GM06990 (cell line): ENCODE results near the gene BOLA3.
A peak's percentile ranks its signal among the peaks of the same experiment; 100 is the strongest.
"Not testable (repeated sequence)": the region's sequence is repeated elsewhere in the genome, so short reads cannot be mapped to it uniquely, and the experiment has no call there.

ENCODE experiments used
- DNase-seq: peaks from one replicate; pipeline ENCODE4 v3.0.0-alpha.2; 2011; ENCODE audit not compliant: insufficient read length; ENCODE audit errors: extremely low read depth
- H3K27me3 ChIP-seq: replicated peaks from 2 replicates; pipeline ENCODE4 v1.6.0; 2011; ENCODE audit warnings: low read length; ENCODE audit not compliant: control insufficient read depth, insufficient read depth
- H3K36me3 ChIP-seq: 2 replicates; pipeline ENCODE4 v1.5.1; 2011; ENCODE audit warnings: low read length; ENCODE audit not compliant: control insufficient read depth, insufficient read depth
- H3K4me3 ChIP-seq: replicated peaks from 2 replicates; pipeline ENCODE4 v1.5.1; 2011; ENCODE audit warnings: low read depth, mild to moderate bottlenecking, control low read depth, low read length
- TF ChIP-seq, protein P1 (sequence below): IDR thresholded peaks from 2 replicates; pipeline ENCODE4 v1.5.1; 2011; ENCODE audit warnings: low read length, control low read depth, mild to moderate bottlenecking, inconsistent platforms; ENCODE audit not compliant: insufficient read depth, poor library complexity, severe bottlenecking

BOLA3 gene

DNA sequence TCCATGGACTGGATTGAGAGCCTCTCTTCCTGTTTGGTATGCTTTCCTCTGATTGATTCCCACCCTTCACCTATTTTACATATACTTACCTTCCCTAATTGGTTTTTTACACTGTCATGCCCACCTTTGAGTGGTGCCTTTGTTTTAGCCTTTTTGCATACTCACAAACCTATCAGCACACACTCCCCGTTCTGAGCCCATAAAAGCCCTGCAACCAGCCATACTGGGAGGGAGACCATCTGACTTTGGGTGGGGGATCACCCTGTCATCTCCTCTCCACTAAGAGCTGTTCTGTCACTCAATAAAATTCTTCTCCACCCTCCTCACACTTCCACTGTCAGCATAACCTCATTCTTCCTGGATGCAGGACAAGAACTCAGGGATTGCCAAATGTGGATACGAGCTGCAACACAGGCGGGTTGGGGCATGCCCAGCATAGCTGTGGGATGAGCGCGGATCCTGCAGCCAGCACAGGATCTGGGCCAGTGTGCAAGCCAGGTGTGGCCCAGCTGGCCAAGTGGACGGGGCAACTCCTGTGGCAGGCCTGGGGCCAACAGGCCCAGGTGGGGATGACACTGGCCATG is 40.4 kb upstream of the BOLA3 start:
- no peak for DNase-seq
- H3K4me3 ChIP-seq = no peak overlapping the region
- TF ChIP-seq, protein P1, sequence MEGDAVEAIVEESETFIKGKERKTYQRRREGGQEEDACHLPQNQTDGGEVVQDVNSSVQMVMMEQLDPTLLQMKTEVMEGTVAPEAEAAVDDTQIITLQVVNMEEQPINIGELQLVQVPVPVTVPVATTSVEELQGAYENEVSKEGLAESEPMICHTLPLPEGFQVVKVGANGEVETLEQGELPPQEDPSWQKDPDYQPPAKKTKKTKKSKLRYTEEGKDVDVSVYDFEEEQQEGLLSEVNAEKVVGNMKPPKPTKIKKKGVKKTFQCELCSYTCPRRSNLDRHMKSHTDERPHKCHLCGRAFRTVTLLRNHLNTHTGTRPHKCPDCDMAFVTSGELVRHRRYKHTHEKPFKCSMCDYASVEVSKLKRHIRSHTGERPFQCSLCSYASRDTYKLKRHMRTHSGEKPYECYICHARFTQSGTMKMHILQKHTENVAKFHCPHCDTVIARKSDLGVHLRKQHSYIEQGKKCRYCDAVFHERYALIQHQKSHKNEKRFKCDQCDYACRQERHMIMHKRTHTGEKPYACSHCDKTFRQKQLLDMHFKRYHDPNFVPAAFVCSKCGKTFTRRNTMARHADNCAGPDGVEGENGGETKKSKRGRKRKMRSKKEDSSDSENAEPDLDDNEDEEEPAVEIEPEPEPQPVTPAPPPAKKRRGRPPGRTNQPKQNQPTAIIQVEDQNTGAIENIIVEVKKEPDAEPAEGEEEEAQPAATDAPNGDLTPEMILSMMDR = no peak
- H3K27me3 ChIP-seq = no peaks in the 10 kb centered on the region
- H3K36me3 ChIP-seq = no peaks in the 10 kb centered on the region

DNA sequence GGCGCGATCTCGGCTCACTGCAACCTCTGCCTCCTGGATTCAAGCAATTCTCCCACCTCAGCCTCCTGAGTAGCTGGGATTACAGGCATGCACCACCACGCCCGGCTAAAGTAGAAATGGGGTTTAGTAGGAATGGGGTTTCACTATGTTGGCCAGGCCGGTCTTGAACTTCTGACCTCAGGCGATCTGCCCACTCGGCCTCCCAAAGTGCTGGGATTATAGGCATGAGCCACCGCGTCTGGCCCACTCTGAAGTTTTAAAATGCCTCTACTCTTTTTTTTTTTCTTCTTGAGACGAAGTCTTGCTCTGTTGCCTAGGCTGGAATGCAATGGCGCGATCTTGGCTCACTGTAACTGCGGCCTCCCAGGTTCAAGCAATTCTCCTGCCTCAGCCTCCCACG is 39.0 kb upstream of the BOLA3 start:
- not testable (repeated sequence) for H3K27me3 ChIP-seq, DNase-seq, H3K36me3 ChIP-seq, H3K4me3 ChIP-seq

DNA sequence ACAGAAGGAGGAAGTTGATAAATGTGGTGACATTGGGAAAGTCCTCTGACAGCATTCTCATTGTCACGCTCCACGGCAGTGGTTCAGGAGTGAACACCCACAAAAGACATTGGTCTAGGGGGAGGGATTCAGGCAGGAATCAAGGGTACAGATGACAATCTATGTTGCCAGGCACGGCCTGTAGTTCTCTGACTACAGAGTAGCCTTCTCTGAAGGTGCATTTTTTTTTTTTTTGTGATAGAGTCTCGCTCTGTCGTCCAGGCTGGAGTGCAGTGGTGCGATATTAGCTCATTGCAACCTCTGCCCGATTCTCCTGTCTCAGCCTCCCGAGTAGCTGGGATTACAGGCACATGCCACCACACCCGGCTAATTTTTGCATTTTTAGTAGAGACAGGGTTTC is 38.3 kb upstream of the BOLA3 start:
- TF ChIP-seq, protein P1 = no peak
- DNase-seq = peak; percentile 82
- Histone ChIP-seq H3K36me3 (no peaks in the 10 kb centered on the region), H3K4me3 (peak overlapping the region; percentile 42; the same call in 1 of the 2 replicates), H3K27me3 (no peaks in the 10 kb centered on the region)

DNA sequence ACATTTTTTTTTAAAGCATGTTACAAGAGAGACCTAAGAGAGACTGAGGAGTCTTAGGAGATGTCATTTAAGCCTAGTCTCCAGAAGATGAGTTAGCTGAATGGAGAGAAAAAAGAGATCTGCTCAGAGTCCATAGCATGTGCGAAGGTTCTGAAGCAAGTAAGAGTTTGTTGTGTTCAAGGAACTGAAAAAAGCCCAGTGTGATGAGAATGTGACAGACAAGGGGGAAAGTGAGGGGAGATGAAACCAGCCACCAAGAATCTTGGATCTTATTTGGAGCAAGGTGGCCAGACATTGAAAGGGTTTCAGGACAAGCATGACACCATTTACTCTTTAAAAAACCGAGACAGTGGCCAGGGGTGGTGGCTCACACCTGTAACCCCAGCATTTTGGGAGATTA is 36.2 kb upstream of the BOLA3 start:
- H3K4me3 ChIP-seq = no peak overlapping the region
- TF ChIP-seq, protein P1 = no peak
- no peaks in the 10 kb centered on the region for H3K27me3 ChIP-seq
- no peaks in the 10 kb centered on the region for H3K36me3 ChIP-seq
- no peak for DNase-seq

DNA sequence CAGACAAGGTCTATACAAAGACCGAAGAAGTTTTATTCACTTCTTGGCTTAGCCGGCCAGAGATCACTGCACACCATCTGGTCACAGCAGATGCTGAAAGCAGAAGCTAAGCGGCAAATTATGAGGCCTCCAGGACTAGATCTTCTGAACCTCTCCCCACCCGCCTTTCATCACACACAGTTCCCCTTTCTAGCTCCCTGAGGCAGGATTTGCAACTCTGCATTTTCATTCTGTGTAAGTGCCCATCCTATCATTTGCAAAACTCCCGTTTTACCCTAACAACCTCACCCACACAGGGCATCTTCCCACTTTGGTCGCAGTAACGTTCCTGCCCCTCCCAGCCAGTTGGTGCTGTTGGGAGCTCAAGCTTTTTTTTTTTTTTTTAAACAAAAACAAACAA is 34.0 kb upstream of the BOLA3 start:
- peak overlapping the region; percentile 35; the same call in 1 of the 2 replicates for H3K4me3 ChIP-seq
- H3K27me3 ChIP-seq = no peaks in the 10 kb centered on the region
- TF ChIP-seq, protein P1 = no peak
- H3K36me3 ChIP-seq = no peaks in the 10 kb centered on the region; the same call in 1 of the 2 replicates
- DNase-seq = peak; percentile 65

DNA sequence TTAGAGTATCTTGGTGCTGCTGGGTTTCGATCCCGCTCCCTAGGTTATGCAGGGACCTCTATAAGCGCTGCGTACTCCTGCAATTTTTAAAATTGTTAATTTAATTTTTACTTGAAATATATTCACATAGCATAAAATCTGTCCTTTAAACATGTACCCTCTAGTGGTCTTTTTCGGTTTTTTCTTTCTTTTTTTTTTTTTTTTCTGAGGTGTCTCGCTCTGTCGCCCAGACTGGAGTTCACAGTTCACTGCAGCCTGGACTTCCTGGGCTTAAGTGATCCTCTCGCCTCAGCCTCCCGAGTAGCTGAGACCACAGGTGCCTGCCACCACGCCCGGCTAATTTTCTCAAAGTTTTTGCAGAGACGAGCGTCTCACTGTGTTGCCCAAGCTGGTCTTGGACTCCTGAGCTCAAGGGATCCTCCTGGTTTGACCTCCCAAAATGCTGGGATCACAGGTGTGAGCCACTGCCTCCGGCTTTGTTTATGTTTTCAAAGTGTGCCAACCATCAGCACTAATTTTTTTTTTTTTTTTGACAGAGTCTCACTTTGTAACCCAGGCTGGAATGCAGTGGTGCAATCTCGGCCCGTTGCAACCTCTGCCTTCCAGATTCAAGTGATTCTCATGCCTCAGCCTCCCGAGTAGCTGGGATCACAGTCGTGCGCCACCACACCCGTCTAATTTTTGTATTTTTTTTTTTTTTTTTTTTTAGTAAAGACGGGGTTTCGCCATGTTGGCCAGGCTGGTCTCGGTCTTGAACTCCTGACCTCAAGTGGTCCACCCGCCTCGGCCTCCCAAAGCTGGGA is 31.6 kb upstream of the BOLA3 start:
- TF ChIP-seq, protein P1 = no peak
- H3K4me3 ChIP-seq = peak overlapping the region; percentile 90
- no peaks in the 10 kb centered on the region; the same call in 1 of the 2 replicates for H3K36me3 ChIP-seq
- no peak for DNase-seq
- no peaks in the 10 kb centered on the region for H3K27me3 ChIP-seq
